IMR-90 (cell line): ENCODE results near the gene KIF1C. TPM values are rescaled to one million over a fixed set of nuclear protein-coding genes. Genes with fewer than 3 reads are reported as not detected.

ENCODE experiments used
- ATAC-seq: fragments of 200-7000 bp; cut with Tn5 transposase; 2 replicates; pipeline ENCODE4 v1.9.1; 2020; ENCODE audit warnings: low read depth, mild to moderate bottlenecking, moderate library complexity
- BruUV-seq: library from RNA; stranded (reverse); fragments of 400-500 nt; replicated peaks from 2 replicates; lab custom pipeline; 2021; lab: Mats Ljungman, UMichigan
- CTCF ChIA-PET: fragments of 300-600 bp; formaldehyde crosslinking; extraction: SDS; loops from one replicate; lab custom pipeline; 2021; ENCODE audit warnings: antibody characterized with exemption; lab: Yijun Ruan, JAX
- POLR2A ChIA-PET: fragments of 300-600 bp; sonication (Branson Sonifier 250); formaldehyde crosslinking; loops from one replicate; lab custom pipeline; 2022; ENCODE audit warnings: antibody characterized with exemption; ENCODE audit not compliant: unreplicated experiment; lab: Charles Lee
- DNase-seq: peaks from one replicate; pipeline ENCODE4 v3.0.0; 2013
- H2AFZ ChIP-seq: replicated peaks from 2 replicates; pipeline ENCODE3; 2013; ENCODE audit warnings: low read length, mild to moderate bottlenecking; ENCODE audit not compliant: poor library complexity
- H2AK5ac ChIP-seq: 2 replicates; pipeline ENCODE4 v1.6.1; 2013; ENCODE audit warnings: low read depth, low read length, inconsistent platforms
- H2AK9ac ChIP-seq: replicated peaks from 2 replicates; pipeline ENCODE3; 2013; ENCODE audit warnings: mild to moderate bottlenecking, low read depth, low read length, moderate library complexity; ENCODE audit not compliant: poor library complexity
- H2BK120ac ChIP-seq: 2 replicates; pipeline ENCODE4 v1.6.1; 2013; ENCODE audit warnings: low read depth, low read length, inconsistent platforms
- H2BK15ac ChIP-seq: 3 replicates; pipeline ENCODE4 v1.6.1; 2013; ENCODE audit warnings: low read depth, low read length, inconsistent platforms
- H2BK20ac ChIP-seq: 2 replicates; pipeline ENCODE4 v1.6.1; 2013; ENCODE audit warnings: low read depth, mild to moderate bottlenecking, inconsistent platforms, low read length, moderate library complexity
- H2BK5ac ChIP-seq: 2 replicates; pipeline ENCODE4 v1.6.1; 2013; ENCODE audit warnings: mild to moderate bottlenecking, low read depth, low read length, inconsistent platforms; ENCODE audit not compliant: poor library complexity, severe bottlenecking
- H3K14ac ChIP-seq: replicated peaks from 2 replicates; pipeline ENCODE4 v1.6.1; 2013; ENCODE audit warnings: low read depth, low read length, inconsistent platforms
- H3K18ac ChIP-seq: 2 replicates; pipeline ENCODE4 v1.6.1; 2013; ENCODE audit warnings: low read depth, low read length, control low read depth
- H3K23ac ChIP-seq: 2 replicates; pipeline ENCODE4 v1.6.1; 2013; ENCODE audit warnings: low read depth, low read length, inconsistent platforms
- H3K27ac ChIP-seq: 2 replicates; pipeline ENCODE4 v1.5.1; 2013; ENCODE audit warnings: mild to moderate bottlenecking, control low read depth, low read length; ENCODE audit not compliant: insufficient read depth
- H3K27me3 ChIP-seq: 2 replicates; pipeline ENCODE4 v1.6.1; 2013; ENCODE audit warnings: low read length; ENCODE audit not compliant: control insufficient read depth, insufficient read depth
- H3K36me3 ChIP-seq: 2 replicates; pipeline ENCODE4 v1.6.1; 2013; ENCODE audit warnings: low read length, mixed read lengths; ENCODE audit not compliant: control insufficient read depth, insufficient read depth
- H3K4ac ChIP-seq: 2 replicates; pipeline ENCODE4 v1.6.1; 2013; ENCODE audit warnings: low read depth, low read length, inconsistent platforms
- H3K4me1 ChIP-seq: 2 replicates; pipeline ENCODE4 v1.6.1; 2013; ENCODE audit warnings: low read length, mixed read lengths; ENCODE audit not compliant: control insufficient read depth, insufficient read depth
- H3K4me2 ChIP-seq: 2 replicates; pipeline ENCODE4 v1.6.1; 2013; ENCODE audit warnings: low read depth, mild to moderate bottlenecking, control low read depth, low read length, moderate library complexity
- H3K4me3 ChIP-seq: 2 replicates; pipeline ENCODE4 v1.5.1; 2013; ENCODE audit warnings: low read depth, mild to moderate bottlenecking, control low read depth, low read length, moderate library complexity; ENCODE audit not compliant: insufficient read depth
- H3K56ac ChIP-seq: 2 replicates; pipeline ENCODE4 v1.6.1; 2013; ENCODE audit warnings: low read length, inconsistent platforms; ENCODE audit not compliant: insufficient read depth; ENCODE audit errors: extremely low read depth
- H3K79me1 ChIP-seq, 2 experiments: 2 replicates each; pipeline ENCODE4 v1.6.1; 2013; ENCODE audit warnings: low read length in 2 of 2, inconsistent platforms in 1 of 2, low read depth in 1 of 2
- H3K9ac ChIP-seq: 2 replicates; pipeline ENCODE4 v1.6.1; 2013; ENCODE audit warnings: low read depth, low read length, control low read depth
- H3K9me1 ChIP-seq: 2 replicates; pipeline ENCODE4 v1.6.1; 2013; ENCODE audit warnings: low read length, inconsistent platforms; ENCODE audit not compliant: insufficient read depth
- H3K9me3 ChIP-seq: 2 replicates; pipeline ENCODE4 v1.6.1; 2013; ENCODE audit warnings: low read length; ENCODE audit not compliant: control insufficient read depth, insufficient read depth
- H4K20me1 ChIP-seq: 2 replicates; pipeline ENCODE4 v1.6.1; 2013; ENCODE audit warnings: low read length, inconsistent platforms; ENCODE audit not compliant: insufficient read depth
- H4K5ac ChIP-seq: 2 replicates; pipeline ENCODE4 v1.6.1; 2013; ENCODE audit warnings: mild to moderate bottlenecking, low read depth, low read length, control low read depth
- H4K8ac ChIP-seq, 2 experiments: 2 replicates each; pipeline ENCODE4 v1.6.1; 2013; ENCODE audit warnings: low read depth in 2 of 2, low read length in 2 of 2, control low read depth in 1 of 2, inconsistent platforms in 1 of 2
- H4K91ac ChIP-seq: 2 replicates; pipeline ENCODE4 v1.6.1; 2013; ENCODE audit warnings: low read depth, low read length, inconsistent platforms; ENCODE audit not compliant: insufficient read depth
- CEBPB ChIP-seq: IDR thresholded peaks from 2 replicates; pipeline ENCODE4 v1.6.1; 2012; ENCODE audit warnings: low read depth, low read length, improper control_type of control experiment
- CHD1 ChIP-seq: IDR thresholded peaks from 2 replicates; pipeline ENCODE4 v1.6.1; 2012; ENCODE audit warnings: low read depth, low read length, improper control_type of control experiment
- CTCF ChIP-seq: conservative IDR thresholded peaks from 2 replicates; pipeline ENCODE4 v1.5.1; 2012; ENCODE audit warnings: mild to moderate bottlenecking, low read depth, low read length, improper control_type of control experiment
- FOS ChIP-seq: fragments of 150-350 bp; IDR thresholded peaks from 2 replicates; pipeline ENCODE4 v1.6.1; 2016; ENCODE audit warnings: low read depth, low read length
- MAZ ChIP-seq: IDR thresholded peaks from 2 replicates; pipeline ENCODE4 v1.6.1; 2012; ENCODE audit warnings: low read depth, mild to moderate bottlenecking, low read length, improper control_type of control experiment, moderate library complexity, borderline replicate concordance
- MXI1 ChIP-seq: IDR thresholded peaks from 2 replicates; pipeline ENCODE4 v1.6.1; 2012; ENCODE audit warnings: low read depth, mild to moderate bottlenecking, low read length, moderate library complexity, borderline replicate concordance
- POLR2A ChIP-seq: IDR thresholded peaks from 2 replicates; pipeline ENCODE4 v1.6.1; 2012; ENCODE audit warnings: mild to moderate bottlenecking, low read depth, low read length
- RFX5 ChIP-seq: IDR thresholded peaks from 2 replicates; pipeline ENCODE4 v1.8.0; 2012; ENCODE audit warnings: low read depth, mild to moderate bottlenecking, low read length, moderate library complexity
- WGBS, 2 experiments: methylation state at CpG; one replicate each; pipeline versions ENCODE4 v1.1.5 to v1.1.7; 2013; ENCODE audit warnings: missing lambda C conversion rate in 2 of 2; ENCODE audit not compliant: insufficient read length in 1 of 2; ENCODE audit errors: extremely low coverage in 2 of 2; 5-methylcytosine and 5-hydroxymethylcytosine counted together
- dilution Hi-C: fragments of 300-500 bp; cut with HindIII; formaldehyde crosslinking; loops from one replicate; pipeline ENCODE4 v1.14.3; 2018; ENCODE audit warnings: low sequenced_read_pairs; ENCODE audit not compliant: unreplicated experiment
- in situ Hi-C: fragments of 300-500 bp; cut with MboI; formaldehyde crosslinking; loops from 3 replicates; pipeline ENCODE4 v1.14.3; 2019; ENCODE audit warnings: low sequenced_read_pairs, inconsistent platforms, mixed read lengths
- intact Hi-C: fragments of 100-400 bp; cut with micrococcal nuclease; formaldehyde crosslinking; loops from 2 replicates; pipeline ENCODE4 v1.10.0; 2022
- polyA plus RNA-seq, 3 experiments: library from polyadenylated mRNA; depleted of rRNA; stranded (reverse); fragments of >200 nt; gene quantifications; 2 replicates each; pipeline ENCODE4 v1.2.3, GENCODE V29; 2012; ENCODE audit warnings: low replicate concordance in 1 of 3
- total RNA-seq: library from RNA; depleted of rRNA; stranded (reverse); fragments of >200 nt; gene quantifications from 2 replicates; pipeline ENCODE4 v1.2.3, GENCODE V29; 2012

KIF1C gene
- total and polyA plus RNA-seq, 2 of the 4 experiments (the other 2 are of a cell fraction) = 27.4 to 28.7 TPM

- in situ Hi-C loops (no loop called here), dilution Hi-C loops (no loop called here), intact Hi-C loops (loop anchor here (1.0 kb wide), 2 partner anchors 19 to 39 kb away; partner anchors contain the start of genes CAMTA2 and SPAG7)
- Histone ChIP-seq H4K91ac (peak within 1 kb of the TSS; percentile 95), H2AFZ (peak within 1 kb of the TSS; percentile 85), H3K27me3 (no peaks in the 10 kb centered on the region), H3K9ac (peak within 1 kb of the TSS; percentile 97), H4K8ac (peak within 1 kb of the TSS; percentile 95 to 99), H2BK5ac (peak within 1 kb of the TSS; percentile 98), H2BK120ac (peak within 1 kb of the TSS; percentile 95), H3K4me2 (peak within 1 kb of the TSS; percentile 88), H3K4ac (peak within 1 kb of the TSS; percentile 99), H2BK20ac (peak within 1 kb of the TSS; percentile 94), H3K79me1 (peaks cover 17 to 39% of the 10 kb centered on the region in 2 experiments; a peak in 3 of 4 replicates), H3K18ac (peak within 1 kb of the TSS; percentile 88), H2AK9ac (peak within 1 kb of the TSS; percentile 100), H3K14ac (peak within 1 kb of the TSS; percentile 100), H3K9me1 (peaks cover 22% of the 10 kb centered on the region; the same call in 1 of the 2 replicates), H4K20me1 (peaks cover 52% of the 10 kb centered on the region), H3K56ac (peak within 1 kb of the TSS; percentile 98), H2AK5ac (peak within 1 kb of the TSS; percentile 99), H3K23ac (peak within 1 kb of the TSS; percentile 94), H3K4me3 (peak within 1 kb of the TSS; percentile 98), H2BK15ac (peak within 1 kb of the TSS; percentile 91; the same call in 1 of the 3 replicates), H3K4me1 (peaks cover 32% of the 10 kb centered on the region), H3K9me3 (no peaks in the 10 kb centered on the region), H4K5ac (peak within 1 kb of the TSS; percentile 81), H3K36me3 (peaks cover 30% of the 10 kb centered on the region), H3K27ac (peak within 1 kb of the TSS; percentile 96)
- TF ChIP-seq RFX5 (0 out of 2 replicates have a peak, but pooled peaks have one; percentile 5), CHD1 (0 out of 2 replicates have a peak, but pooled peaks have one; percentile 58), MXI1 (peak; percentile 67; the same call in 1 of the 2 replicates), POLR2A (peak; percentile 92), MAZ (peak; percentile 68), CEBPB (peak; percentile 93), CTCF (no peak), FOS (no peak)
- BruUV-seq = no TSS peak
- CTCF ChIA-PET = no interaction called here
- peak; percentile 63 for ATAC-seq
- DNase-seq = peak; percentile 91
- POLR2A ChIA-PET = interaction anchor here (0.6 to 3.5 kb wide), 5 partner anchors 8 to 82 kb away, joined by 3 to 19 read pairs (median 7); partner anchors contain the start of genes KIF1C and SPAG7
- WGBS, 2 experiments = 0% methylated on average over 13 of the region's 59 CpGs; no CpG with 5 or more reads in 1 of the 2 experiments
Measured at GRCh38 chr17:4948166-4948930, 49.4 kb upstream of the KIF1C start, which contains the start of gene PFN1. PFN1 (minus strand) TSS chr17:4948530; CDS start chr17:4948394, 136 bp downstream.
